Panc1 (cell line): ENCODE results near the gene MDFI. TPM values are rescaled to one million over a fixed set of nuclear protein-coding genes. Genes with fewer than 3 reads are reported as not detected.

ENCODE experiments used
- ATAC-seq: fragments of 200-7000 bp; cut with Tn5 transposase; 2 replicates; pipeline ENCODE4 v1.9.1; 2020; ENCODE audit warnings: mild to moderate bottlenecking, moderate library complexity
- Bru-seq: library from RNA; stranded (reverse); fragments of 400-500 nt; gene quantifications from one replicate; lab custom pipeline; 2021; lab: Mats Ljungman, UMichigan
- BruChase-seq, 2 experiments: library from RNA; stranded (reverse); fragments of 400-500 nt; gene quantifications; one replicate each; lab custom pipeline; 2021; lab: Mats Ljungman, UMichigan
- BruUV-seq: library from RNA; stranded (reverse); fragments of 400-500 nt; replicated peaks from 2 replicates; lab custom pipeline; 2021; lab: Mats Ljungman, UMichigan
- CTCF ChIA-PET: fragments of 300-600 bp; sonication (Branson Sonifier 250); formaldehyde crosslinking; loops from one replicate; lab custom pipeline; 2022; ENCODE audit warnings: antibody characterized with exemption; lab: Charles Lee
- POLR2A ChIA-PET: fragments of 300-600 bp; sonication (Branson Sonifier 250); formaldehyde crosslinking; loops from one replicate; lab custom pipeline; 2022; ENCODE audit warnings: antibody characterized with exemption; lab: Charles Lee
- DNase-seq: peaks from one replicate; pipeline ENCODE4 v3.0.0-alpha.2; 2010; ENCODE audit warnings: low read depth, low spot score
- H3K27ac ChIP-seq: 2 replicates; pipeline ENCODE4 v1.5.1; 2011; ENCODE audit warnings: mild to moderate bottlenecking, low read length, inconsistent platforms
- H3K27me3 ChIP-seq: fragments of 200-500 bp; sonication (Bioruptor generic); 2 replicates; pipeline ENCODE4 v1.6.0; 2014; ENCODE audit warnings: low read length, inconsistent platforms; ENCODE audit not compliant: control insufficient read depth, insufficient read depth
- H3K36me3 ChIP-seq: fragments of 200-500 bp; sonication (Bioruptor generic); 2 replicates; pipeline ENCODE4 v1.5.1; 2014; ENCODE audit warnings: inconsistent platforms, mild to moderate bottlenecking, low read length, moderate library complexity; ENCODE audit not compliant: control insufficient read depth, insufficient read depth
- H3K4me1 ChIP-seq: 2 replicates; pipeline ENCODE4 v1.5.1; 2011; ENCODE audit warnings: inconsistent platforms, mild to moderate bottlenecking, low read length, moderate library complexity; ENCODE audit not compliant: control insufficient read depth, insufficient read depth
- H3K4me3 ChIP-seq, 2 experiments: 2 replicates each; pipeline ENCODE4 v1.5.1; 2011 to 2012; ENCODE audit warnings: low read depth in 2 of 2, low read length in 2 of 2, mild to moderate bottlenecking in 2 of 2, inconsistent platforms in 1 of 2, moderate library complexity in 1 of 2
- H3K9me3 ChIP-seq: fragments of 200-500 bp; sonication (Bioruptor generic); 2 replicates; pipeline ENCODE4 v1.5.1; 2014; ENCODE audit warnings: low read depth, mild to moderate bottlenecking, inconsistent platforms, low read length, moderate library complexity; ENCODE audit not compliant: control insufficient read depth, insufficient read depth
- CTCF ChIP-seq: fragments of 450-650 bp; IDR thresholded peaks from 2 replicates; pipeline ENCODE4 v1.5.1; 2017; ENCODE audit warnings: mild to moderate bottlenecking
- POLR2AphosphoS5 ChIP-seq: IDR thresholded peaks from 2 replicates; pipeline ENCODE4 v1.6.1; 2012; ENCODE audit warnings: mild to moderate bottlenecking, low read depth, low read length, moderate library complexity
- SIN3A ChIP-seq: IDR thresholded peaks from 2 replicates; pipeline ENCODE4 v1.6.1; 2012; ENCODE audit warnings: low read depth, mild to moderate bottlenecking, low read length, moderate library complexity, borderline replicate concordance; ENCODE audit not compliant: insufficient read depth
- TCF7L2 ChIP-seq: IDR thresholded peaks from 2 replicates; pipeline ENCODE4 v1.6.1; 2011; ENCODE audit warnings: mild to moderate bottlenecking, low read depth, low read length, inconsistent platforms
- in situ Hi-C: cut with HindIII; loops from 2 replicates; pipeline ENCODE4 v1.10.0; 2016; ENCODE audit warnings: low sequenced_read_pairs, low pct_unique_long_range_greater_than_20kb
- intact Hi-C: fragments of 100-400 bp; cut with micrococcal nuclease; formaldehyde crosslinking; loops from one replicate; pipeline ENCODE4 v1.10.0; 2022; ENCODE audit not compliant: unreplicated experiment
- long read RNA-seq: library from polyadenylated mRNA; unstranded; transcript quantifications from one replicate; pipeline ENCODE4 v2.0.0, GENCODE V29; 2021; ENCODE audit not compliant: unreplicated experiment
- polyA plus RNA-seq: library from polyadenylated mRNA; unstranded; fragments of >200 nt; gene quantifications from one replicate; pipeline ENCODE4 v1.2.1, GENCODE V29; 2012; ENCODE audit warnings: missing spikeins; ENCODE audit not compliant: insufficient read length
- total RNA-seq: library from RNA; stranded (reverse); gene quantifications from one replicate; pipeline ENCODE4 v1.2.1, GENCODE V29; 2021; ENCODE audit not compliant: unreplicated experiment
- TF ChIP-seq, protein P1 (sequence below), 2 experiments: IDR thresholded peaks; 2 replicates each; pipeline ENCODE4 v1.6.1; 2011 to 2012; ENCODE audit warnings: low read depth in 2 of 2, control low read depth in 1 of 2, low read length in 1 of 2, mild to moderate bottlenecking in 1 of 2, moderate library complexity in 1 of 2; ENCODE audit not compliant: insufficient read depth in 1 of 2

MDFI gene
- 0.54 TPM for total RNA-seq
- 0.33 TPM for polyA plus RNA-seq
- Bru-seq, nascent RNA, result percentile 5 among the genes with signal in this experiment
- BruChase-seq, experiment 1, labeled RNA remaining after a 2-hour chase, result percentile 14 among the genes with signal in this experiment
- not detected for BruChase-seq, experiment 2, labeled RNA remaining after a 6-hour chase
- long read RNA-seq, result 0 reads

- intact Hi-C loops, result no loop called here
- no peaks in the 10 kb centered on the region for H3K4me1 ChIP-seq
- no peak within 1 kb of the TSS for H3K27ac ChIP-seq
- in situ Hi-C loops, result no loop called here
- TF ChIP-seq, protein P1, sequence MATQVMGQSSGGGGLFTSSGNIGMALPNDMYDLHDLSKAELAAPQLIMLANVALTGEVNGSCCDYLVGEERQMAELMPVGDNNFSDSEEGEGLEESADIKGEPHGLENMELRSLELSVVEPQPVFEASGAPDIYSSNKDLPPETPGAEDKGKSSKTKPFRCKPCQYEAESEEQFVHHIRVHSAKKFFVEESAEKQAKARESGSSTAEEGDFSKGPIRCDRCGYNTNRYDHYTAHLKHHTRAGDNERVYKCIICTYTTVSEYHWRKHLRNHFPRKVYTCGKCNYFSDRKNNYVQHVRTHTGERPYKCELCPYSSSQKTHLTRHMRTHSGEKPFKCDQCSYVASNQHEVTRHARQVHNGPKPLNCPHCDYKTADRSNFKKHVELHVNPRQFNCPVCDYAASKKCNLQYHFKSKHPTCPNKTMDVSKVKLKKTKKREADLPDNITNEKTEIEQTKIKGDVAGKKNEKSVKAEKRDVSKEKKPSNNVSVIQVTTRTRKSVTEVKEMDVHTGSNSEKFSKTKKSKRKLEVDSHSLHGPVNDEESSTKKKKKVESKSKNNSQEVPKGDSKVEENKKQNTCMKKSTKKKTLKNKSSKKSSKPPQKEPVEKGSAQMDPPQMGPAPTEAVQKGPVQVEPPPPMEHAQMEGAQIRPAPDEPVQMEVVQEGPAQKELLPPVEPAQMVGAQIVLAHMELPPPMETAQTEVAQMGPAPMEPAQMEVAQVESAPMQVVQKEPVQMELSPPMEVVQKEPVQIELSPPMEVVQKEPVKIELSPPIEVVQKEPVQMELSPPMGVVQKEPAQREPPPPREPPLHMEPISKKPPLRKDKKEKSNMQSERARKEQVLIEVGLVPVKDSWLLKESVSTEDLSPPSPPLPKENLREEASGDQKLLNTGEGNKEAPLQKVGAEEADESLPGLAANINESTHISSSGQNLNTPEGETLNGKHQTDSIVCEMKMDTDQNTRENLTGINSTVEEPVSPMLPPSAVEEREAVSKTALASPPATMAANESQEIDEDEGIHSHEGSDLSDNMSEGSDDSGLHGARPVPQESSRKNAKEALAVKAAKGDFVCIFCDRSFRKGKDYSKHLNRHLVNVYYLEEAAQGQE (IDR thresholded peaks at IDR 0.05; ENCODE audit: insufficient read depth in 1 of 2, low read depth in 2 of 2, low read length in 1 of 2), result no peak
- TF ChIP-seq CTCF, result no peak
- no peak for TF ChIP-seq TCF7L2
- TF ChIP-seq SIN3A, result no peak
- no peak for TF ChIP-seq POLR2AphosphoS5
- H3K9me3 ChIP-seq, result no peaks in the 10 kb centered on the region
- H3K27me3 ChIP-seq, result no peaks in the 10 kb centered on the region; the same call in none of the 2 replicates
- H3K4me3 ChIP-seq, result peak within 1 kb of the TSS; percentile 18 to 21; a peak in 2 of 4 replicates
- CTCF ChIA-PET, result no interaction called here
- no peak for DNase-seq
- no TSS peak for BruUV-seq
- H3K36me3 ChIP-seq, result peaks cover 3% of the 10 kb centered on the region; the same call in 1 of the 2 replicates
- POLR2A ChIA-PET, result no interaction called here
- ATAC-seq, result no peak
Observed at GRCh38 chr6:41638002-41638934, at the start of gene MDFI. MDFI (plus strand) TSS chr6:41638468; CDS start chr6:41638750, 282 bp downstream.

GRCh38 chr6:41589223-41589622 lies 49.0 kb upstream of the MDFI start:
- CTCF ChIA-PET, result no interaction called here
- BruUV-seq, result no TSS peak
- in situ Hi-C loops (no loop called here), intact Hi-C loops (no loop called here)
- no peaks in the 10 kb centered on the region for H3K36me3 ChIP-seq
- no peak overlapping the region for H3K27ac ChIP-seq
- H3K4me3 ChIP-seq, result no peak overlapping the region
- H3K4me1 ChIP-seq, result no peaks in the 10 kb centered on the region
- POLR2A ChIA-PET, result no interaction called here
- ATAC-seq, result no peak
- H3K9me3 ChIP-seq, result no peaks in the 10 kb centered on the region
- H3K27me3 ChIP-seq, result no peaks in the 10 kb centered on the region
- no peak for DNase-seq
- TF ChIP-seq TCF7L2 (no peak), CTCF (no peak), POLR2AphosphoS5 (no peak), SIN3A (no peak)
- TF ChIP-seq, protein P1 (IDR thresholded peaks at IDR 0.05; ENCODE audit: insufficient read depth in 1 of 2, low read depth in 2 of 2, low read length in 1 of 2), result no peak
